Suppressor macrophage (primary cell): Measurements from ENCODE around the gene GRIP1.

Source experiments
- DNase-seq, 4 experiments: peaks; one replicate each; pipeline ENCODE4 v3.0.0-alpha.2; 2020 to 2022

Gene GRIP1

DNA sequence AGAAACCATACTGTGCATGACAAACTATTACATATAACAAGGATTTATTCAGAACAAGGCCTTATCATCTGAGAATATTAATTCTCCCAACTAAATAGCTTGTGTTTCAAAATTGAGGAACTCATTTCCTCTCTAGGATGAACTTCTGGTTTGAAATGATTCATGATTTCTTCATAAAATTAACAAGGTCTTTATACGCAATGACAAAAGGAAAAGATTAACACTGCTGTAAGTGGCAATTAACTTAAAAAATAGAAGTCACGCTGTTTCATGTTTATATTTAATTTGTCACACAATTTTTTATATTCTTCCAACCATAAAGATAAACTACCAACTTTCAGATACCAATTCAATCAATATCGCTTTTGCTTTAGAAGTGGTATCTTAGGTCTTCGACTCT, 80.8 kb downstream of the GRIP1 start:
- DNase-seq = peak in 2 of 4 experiments; percentile 54 to 58

DNA sequence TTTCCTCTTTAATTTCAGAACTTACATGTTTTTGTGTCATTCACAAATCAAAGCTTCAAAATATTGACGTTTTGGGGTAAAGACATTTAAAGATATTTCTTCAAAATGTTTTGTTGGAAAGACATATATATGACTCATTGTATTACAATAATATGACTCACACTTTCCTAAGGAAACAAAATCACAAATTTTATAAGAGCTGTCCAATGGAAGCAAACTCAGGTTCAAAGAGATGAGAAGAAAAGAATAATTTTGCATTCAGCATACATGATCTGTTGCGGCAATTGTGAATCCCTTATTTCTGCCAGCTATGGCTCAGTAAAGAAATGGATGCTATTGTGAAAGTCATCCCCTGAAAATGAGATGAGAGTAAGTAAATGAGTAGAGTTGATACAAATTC, 82.7 kb downstream of the GRIP1 start:
- peak in 1 of 4 experiments; percentile 25 for DNase-seq

DNA sequence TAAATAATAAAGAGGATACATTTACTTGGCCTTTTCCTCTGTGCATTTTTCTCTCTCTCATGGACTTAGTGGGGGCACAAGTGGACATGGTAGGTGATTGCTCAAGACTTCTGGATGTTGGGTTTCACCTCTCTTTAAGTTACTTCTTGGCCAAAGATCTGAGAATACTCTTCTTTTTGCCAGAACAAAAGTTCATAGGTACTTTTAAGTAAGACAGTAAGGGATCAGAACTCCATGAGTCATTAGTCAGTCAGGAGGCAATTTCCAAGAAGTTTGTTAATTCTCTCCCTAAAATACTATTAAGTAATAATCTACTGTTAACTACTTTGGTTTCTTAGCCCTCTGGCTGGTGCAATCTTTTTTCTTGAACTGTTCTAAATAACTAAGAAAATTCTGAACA, 84.2 kb downstream of the GRIP1 start:
- no peak for DNase-seq

DNA sequence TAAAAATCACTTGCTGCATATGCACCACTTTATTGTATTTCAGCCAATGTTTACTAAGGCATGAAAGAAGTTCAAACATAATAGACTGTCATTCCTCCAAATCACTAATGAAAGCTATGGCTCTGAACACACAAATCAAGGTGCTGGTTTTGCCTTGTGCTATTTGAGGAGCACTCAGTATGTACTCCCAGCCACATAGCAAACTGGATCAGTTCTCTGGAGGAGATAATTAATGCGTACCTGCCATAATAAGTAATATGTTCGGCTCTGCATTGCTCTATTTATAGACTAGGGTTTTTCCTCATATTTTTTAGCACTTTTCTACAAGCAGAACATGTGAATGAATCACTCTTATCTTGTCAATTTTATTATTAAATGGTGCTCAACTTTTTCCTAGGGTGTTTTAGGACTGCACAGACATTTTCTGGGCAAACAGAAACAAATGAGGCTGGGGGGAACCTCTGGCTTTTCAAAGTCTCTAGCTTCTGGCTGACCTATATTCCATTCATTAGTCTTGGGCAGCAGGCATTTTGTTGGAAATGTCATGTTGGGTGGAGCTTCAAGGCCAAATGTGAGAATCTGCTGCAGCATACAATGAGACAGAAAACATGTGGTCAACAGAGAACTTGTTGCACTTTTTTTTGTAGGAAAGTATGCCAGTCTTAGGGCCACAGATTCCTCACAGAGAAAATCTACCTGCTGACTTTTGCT, 88.4 kb downstream of the GRIP1 start:
- no peak for DNase-seq

DNA sequence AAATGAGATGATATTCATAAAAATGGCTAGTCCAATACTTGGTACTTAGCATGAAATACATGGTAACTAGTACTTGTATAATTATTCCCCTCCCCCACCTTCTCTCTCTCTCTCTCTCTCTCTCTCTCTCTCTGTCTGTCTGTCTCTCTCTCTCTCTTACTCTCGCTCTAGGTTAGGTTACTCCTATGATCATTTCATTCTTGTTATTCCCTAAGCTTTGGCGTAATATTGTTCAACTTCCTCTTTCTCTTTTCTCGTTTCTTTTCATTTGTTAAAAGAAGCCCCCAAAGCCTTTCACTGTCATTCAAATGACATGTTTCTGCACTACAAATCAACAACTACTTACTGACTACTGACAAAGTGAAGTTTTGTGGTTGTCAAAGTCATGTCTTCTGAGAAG, 89.8 kb downstream of the GRIP1 start:
- no peak for DNase-seq

DNA sequence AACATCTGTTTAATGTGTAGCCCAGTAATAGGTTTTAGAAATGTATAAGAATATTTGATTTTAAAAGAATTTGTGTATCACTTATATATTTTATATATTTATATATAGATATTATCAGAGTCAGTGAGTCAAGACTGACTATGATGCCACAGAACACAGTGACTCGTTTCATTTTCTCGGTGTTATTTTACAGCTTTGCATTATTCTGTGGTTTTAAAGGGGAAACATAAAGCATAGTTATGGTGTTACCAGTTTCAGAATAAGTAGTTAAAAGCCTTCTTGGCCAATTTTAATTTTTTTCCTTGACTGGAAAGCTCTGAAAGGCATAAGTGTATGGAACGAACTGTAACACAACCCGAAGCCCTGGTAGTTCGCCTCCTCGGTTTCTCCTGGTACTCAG, 91.0 kb downstream of the GRIP1 start:
- no peak for DNase-seq

DNA sequence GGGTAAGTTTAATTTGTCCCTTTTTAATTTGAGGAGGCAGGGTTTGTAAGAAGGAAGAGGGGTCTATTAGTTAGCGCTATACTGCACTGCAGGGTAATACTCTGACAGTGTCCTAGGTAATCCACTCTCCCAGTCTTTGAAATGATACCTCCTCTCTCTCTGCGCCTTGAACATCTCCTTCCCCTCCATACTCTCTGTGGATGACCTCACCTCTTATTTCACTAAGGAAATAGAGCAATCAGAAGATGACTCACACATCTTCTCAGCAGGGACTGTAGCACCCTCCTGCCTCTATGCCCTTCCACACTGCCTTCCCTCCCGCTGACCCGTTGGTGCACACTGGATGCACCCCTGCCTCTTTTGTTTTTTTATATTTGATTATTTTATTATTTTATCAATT, 94.2 kb downstream of the GRIP1 start:
- peak in 2 of 4 experiments; percentile 25 to 44 for DNase-seq

DNA sequence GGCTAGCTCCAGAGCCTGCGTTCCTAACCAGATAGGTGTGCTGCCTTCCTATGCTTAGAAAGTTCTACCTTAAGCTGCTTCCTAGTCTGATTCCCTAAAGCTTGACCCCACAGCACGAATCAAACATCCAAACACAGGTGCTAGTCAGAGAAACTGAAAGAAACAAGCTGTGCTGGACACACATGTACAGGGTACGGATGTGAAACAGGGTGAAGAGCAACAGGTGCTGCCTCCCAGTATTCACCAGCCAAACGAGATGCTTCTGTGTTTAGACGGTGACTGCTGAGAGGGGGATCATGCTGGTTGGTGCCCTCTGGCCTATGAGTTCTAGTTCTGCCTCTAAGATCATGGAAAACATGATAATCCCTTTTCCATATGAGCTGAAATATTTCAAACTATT, 105.3 kb downstream of the GRIP1 start:
- no peak for DNase-seq

DNA sequence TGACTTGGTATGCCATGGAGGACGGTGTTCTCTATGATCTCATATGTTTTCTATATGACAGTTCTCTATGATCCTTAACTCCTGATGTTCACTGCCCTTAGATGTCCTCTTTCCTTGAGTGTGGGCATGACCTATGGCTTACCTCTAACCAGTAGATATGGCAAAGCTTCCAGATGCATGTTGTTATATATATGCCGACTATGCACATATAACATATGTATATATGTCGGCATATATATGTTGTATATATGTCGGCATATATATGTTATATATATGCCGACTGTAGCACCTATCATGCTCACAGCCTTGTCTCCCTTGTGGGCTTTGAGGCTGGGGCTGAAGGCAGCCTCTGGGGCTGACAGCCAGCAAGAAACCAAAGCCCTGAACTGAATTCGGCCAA, 106.0 kb downstream of the GRIP1 start:
- DNase-seq = no peak

DNA sequence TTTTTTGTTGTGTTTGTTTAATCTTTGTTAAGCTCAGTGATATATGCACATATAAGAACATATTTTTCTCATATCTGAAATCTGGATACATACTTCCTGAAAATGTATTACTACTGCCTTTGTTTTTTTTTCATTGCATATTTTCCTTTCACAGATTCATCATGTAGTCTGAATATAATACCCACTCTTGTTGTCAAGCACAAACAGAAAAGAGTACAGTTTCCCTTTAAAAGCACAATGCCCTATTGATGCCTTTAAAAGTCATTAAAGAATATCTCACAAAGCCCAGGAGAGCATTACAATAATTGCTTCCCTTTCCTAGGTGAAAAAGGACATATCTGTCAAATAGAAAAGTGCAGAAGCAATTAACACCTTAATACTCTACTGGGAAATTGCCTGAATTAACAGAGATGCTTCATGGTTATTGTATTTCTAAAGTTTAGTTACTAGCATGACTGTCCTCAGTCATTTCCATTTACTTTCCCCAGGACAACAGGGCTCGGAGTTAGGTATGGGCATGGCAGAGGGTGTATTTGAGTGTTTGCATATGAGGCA, 107.4 kb downstream of the GRIP1 start:
- no peak for DNase-seq

DNA sequence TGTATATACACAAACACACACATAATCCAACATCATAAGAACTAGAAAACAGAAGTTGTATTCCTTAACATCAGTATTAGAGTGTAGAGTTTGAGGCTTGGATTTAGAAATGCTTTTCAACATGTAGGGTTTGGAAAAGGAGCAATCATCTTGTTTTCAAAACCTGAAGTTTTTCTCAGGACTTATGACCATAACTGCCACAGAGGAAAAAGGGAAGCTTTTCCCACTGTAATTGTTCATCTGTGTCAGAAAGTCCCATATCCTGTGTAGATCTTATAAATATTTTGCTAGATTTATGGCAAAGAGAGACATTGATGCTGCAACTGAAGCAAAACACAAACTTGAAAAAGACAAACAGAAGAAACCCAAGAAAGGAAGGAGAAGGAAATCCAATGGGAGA, 115.7 kb downstream of the GRIP1 start:
- DNase-seq = no peak

DNA sequence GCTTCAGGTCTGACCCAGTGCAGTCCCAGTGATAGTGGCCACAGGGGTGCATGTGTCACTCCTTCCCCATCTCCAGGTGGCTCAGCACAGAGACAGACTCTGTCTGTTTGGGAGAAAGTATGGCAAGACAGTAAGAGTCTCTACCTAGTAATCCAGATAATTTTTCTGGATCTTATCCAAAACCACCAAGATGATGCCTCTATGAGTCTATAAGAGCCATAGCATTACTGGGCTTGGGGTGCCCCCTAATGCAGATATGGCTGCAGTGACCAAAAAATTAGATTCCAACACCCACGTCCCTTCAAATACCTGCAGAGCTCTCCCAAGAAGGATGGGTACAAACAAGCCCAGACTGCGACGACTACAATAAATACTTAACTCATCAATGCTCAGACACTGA, 123.8 kb downstream of the GRIP1 start:
- DNase-seq = no peak

DNA sequence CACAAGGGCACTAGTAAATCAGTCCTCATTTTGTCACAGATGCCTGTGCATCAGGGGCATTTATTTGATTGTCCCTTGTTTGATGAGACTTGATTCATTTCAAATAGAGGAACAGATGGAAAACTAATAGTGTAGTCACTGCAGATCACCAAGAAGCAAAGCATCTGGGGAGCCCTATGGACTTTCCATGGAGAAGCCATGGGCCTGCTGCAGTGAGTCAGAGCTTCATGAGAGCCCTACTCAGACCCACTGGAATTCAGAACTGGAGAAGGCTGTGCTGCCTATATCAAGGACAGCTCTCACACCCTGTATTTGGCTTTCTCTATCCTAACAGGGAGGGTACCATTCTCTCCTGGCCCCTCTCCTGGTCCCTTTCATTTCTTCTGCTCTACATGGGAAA, 126.2 kb downstream of the GRIP1 start:
- DNase-seq = no peak

DNA sequence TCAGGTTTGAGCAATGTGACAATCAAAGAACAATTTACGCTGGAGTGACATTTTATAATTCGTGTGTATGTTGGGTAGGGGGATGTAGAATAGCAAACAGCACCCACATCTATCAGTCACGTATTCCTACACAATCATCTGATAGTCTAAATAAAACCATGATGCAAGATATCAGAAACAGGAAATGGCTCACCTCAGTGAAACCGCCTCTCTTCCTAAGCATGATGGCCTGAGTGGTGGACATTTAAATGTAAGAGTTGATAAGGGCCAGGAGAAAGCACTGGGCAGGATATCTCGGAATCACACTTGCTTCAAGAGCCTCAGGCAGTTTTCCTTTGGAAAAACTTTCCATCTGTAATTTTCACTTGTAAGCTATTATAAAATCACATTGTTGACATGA, 128.2 kb downstream of the GRIP1 start:
- peak in 1 of 4 experiments; percentile 8 for DNase-seq

DNA sequence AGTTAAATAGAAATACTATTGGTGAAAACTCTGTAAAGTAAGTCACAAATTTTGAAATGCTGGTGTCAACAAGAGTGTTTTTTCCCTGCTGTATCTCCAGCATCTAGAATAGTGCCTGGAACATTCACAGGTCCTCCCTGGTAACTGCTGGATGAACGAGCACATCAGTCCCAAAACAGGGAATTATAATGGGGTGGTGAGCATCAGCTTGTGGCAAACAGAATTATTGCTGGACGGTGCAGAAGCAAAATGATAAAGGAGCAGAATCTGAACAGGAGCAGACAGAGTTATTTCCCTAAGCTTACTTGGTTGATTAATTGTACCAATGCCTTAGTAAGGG, 129.9 kb downstream of the GRIP1 start:
- DNase-seq = no peak

DNA sequence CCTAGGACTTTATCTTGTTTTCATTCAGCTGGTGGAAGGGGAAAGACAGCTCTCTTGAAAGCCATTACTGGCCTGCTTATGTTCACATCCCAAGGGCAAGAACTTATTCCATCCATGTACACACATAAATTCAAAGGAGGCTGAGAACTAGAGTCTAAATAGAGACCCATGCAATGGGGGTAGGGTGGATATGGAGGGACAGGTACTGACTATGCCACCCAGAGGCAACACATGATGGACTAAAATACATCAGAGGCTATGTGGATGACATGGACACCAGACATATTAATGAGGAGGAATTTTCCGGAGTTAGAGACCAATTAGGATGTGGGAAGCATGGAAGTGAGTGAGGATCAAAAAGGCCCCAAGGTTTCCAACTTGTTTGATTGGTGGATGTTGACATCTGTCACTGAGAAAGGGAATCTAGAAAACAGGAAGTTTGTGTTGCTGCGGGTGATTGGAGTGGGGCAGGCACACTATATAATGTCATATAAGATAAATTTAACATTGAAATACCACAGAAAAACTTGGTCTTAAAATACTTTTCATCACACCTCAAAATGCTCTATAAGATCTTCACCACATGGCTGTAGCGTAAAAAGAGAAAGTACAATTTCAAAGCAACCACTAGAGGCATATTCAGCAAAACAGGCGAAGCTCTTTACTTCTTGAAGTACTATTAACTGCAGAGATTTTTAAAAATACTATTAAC, 130.4 kb downstream of the GRIP1 start:
- peak in 3 of 4 experiments; percentile 8 to 12 (median 10) for DNase-seq

DNA sequence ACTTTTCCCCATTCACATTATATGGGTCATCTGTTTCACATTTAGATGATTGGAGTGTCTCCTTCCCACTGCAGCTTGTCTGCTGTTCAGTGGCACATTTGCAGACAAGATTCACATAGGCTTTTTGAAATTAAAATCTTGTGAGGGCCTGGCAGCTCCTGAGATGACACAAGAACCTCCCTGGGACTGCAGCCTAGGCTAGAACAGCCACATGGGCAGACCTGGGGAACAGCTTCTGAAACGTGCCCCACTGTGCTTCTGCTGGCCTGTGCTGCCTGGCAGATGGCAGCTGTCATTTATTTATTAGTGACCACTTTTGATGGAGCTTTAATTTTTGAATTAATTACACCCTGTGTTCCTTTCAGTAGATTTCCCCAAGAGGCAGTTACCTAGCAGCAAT, 137.4 kb downstream of the GRIP1 start:
- no peak for DNase-seq

DNA sequence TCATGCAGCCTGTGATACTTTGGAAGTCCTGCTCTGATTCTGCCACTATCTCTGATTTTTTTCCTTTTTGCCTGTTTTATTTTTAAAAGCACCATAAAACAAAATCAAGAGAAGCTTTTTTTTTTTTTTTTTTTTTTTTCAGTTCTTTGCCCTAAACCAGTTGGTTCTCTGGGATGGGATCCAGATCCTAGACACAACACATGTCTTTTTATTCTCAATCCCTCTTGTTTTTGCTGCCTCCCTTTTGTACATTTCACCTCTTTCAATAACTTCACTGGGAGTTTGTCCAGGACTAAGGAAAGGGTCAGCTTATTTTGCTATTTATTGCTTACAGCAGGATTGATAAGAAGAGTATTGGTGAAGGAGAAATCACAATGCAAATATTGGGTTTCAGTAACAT, 139.4 kb downstream of the GRIP1 start:
- no peak for DNase-seq

DNA sequence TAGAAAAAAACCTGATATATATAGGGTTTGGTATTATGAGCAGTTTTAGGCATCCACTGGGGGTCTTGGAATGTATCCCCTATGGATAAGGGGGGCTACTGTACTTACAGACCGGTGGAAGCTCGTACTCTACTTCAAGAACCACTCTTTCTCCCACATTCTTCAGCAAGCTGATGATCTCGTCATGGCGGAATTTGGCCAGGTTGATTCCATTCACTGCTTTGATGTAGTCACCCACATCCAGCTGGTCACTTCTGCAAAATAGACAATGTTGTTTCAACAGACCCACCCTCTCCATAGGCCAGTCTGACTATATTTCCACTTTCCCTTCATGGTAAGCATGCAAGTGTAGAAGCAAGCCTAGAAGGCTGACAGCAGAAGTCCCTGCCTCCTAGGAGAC, 139.9 kb downstream of the GRIP1 start:
- peak in 2 of 4 experiments; percentile 14 to 17 for DNase-seq

DNA sequence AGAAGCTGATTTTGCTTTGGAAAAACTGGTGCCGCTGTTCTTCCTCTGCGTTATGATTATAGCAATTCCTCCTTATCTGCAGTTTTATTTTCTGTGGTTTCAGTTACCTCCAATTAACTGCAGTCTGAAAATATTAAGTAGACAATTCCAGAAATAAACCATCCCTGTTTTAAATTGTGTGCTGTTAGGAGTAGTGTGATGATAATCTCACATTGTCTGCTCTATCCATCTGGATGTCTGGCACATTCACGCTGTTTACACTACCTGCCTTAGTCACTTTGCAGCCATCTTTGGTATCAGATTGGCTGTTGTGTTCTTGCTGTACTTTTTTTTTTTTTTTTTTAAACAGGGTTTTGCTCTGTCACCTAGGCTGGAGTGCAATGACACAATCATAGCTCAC, 141.0 kb downstream of the GRIP1 start:
- DNase-seq = no peak

DNA sequence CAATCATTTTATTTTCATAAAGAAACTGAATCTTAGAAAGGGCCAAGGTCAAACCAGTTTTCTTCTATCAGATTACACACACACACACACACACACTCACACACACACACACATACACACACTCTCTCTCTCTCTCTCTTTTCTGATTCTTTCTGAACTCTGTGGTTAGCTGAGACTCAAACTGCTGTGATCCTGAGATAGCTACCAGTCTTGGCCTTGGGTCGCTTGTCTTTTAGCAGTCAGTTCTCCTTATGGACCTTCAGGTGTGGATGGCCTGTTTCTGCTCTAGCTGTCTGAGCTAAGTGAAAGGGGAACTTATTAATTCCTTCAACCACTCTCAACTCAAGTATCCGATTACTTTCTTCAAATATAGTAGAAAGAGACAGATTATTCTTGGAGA, 145.1 kb downstream of the GRIP1 start:
- no peak for DNase-seq

DNA sequence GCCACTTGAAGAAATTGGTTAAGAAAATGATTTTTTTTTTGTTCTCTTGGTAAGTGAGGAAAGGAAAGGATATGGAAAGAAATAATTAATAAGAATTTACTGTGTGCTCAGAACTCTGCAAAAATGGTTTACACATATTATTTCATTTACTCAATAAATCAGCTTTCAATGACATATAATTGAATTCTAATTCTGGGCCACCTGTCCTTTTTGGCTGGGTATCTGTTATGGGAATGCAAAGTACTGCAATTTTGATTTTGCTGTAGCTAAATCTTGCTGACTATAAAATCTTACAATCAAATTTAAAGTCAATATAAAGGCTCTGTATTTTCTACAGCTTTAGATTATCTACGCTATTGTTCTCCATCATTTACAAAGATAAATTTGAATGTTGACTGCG, 147.1 kb downstream of the GRIP1 start:
- no peak for DNase-seq

DNA sequence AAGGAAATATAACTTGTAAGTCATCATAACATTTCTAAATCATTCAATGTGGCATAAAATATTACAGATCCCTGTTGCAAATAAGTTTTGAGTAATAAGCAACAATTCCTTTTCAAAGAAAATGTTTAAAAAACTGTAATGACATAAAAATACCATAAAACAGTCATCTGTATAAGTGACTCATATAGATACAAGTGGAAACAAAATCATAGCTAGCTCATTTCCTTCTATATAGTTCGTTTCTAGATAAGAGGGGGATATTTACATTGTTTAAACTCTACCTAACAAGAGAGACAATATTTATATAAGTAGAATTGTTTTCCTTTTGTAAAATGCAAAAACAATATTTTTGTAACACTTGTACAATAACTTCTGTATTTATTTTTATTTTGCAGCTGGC, 148.9 kb downstream of the GRIP1 start:
- DNase-seq = no peak

DNA sequence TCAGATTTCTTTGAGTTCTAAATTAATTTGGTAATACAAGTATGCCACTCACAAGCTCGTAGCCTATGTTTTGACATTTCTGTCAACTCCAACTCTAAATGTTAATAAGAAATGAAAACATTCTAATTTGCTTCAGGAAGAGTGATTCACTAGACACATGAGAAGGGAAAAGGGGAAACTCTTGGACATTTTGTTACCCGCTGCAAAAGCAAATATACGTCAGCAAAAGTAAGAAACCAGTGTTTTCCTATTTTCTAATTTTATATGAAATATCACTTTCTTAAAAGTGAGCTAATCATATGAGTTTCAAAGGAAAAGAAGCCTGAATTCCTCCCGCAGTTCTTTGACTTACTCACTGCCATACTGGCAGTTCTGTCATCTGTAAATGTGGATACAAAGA, 162.3 kb downstream of the GRIP1 start:
- DNase-seq = peak; percentile 6 to 61 (median 28)
